Measurements from ENCODE around the gene MBD4.
"Not testable (repeated sequence)": the region's sequence is repeated elsewhere in the genome, so short reads cannot be mapped to it uniquely, and the experiment has no call there.

DNA sequence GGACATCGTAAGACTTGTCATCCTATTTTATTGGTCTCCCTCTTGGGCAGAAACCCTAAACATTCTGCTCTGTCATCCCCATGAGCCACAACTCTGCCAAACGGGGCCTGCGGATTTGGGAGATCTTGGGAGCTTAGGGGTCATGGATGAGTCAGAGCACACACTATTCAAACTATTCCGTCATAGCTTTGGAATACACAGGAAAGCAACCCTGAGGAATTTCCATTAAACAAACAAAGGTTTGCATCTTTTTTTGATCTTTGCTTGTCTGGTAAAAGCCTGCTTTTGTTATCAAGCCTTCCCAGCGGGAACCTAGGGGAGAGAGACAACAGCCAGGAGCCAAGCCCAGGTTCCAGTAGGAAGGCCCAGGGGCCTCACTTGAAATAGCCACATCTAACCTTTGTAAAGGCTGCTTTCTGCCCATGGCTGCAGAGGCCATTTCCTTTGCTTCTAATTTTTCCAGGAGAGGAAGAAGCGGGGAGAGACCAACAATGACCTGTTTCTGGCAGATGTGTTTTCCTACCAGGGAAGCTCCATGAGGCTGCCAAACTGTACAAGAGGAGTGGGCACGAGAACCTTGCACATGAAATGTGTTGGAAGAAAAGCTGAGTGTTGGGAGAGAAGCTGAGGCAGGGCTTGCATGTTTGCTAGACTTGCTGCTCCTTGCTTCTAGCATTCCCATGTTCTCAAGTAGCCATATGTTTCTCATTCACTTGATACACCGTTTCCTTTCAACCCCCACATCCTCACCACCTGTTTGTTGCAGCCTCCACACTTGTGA, 50.8 kb downstream of the MBD4 start:
- TF ChIP-seq, protein P1, sequence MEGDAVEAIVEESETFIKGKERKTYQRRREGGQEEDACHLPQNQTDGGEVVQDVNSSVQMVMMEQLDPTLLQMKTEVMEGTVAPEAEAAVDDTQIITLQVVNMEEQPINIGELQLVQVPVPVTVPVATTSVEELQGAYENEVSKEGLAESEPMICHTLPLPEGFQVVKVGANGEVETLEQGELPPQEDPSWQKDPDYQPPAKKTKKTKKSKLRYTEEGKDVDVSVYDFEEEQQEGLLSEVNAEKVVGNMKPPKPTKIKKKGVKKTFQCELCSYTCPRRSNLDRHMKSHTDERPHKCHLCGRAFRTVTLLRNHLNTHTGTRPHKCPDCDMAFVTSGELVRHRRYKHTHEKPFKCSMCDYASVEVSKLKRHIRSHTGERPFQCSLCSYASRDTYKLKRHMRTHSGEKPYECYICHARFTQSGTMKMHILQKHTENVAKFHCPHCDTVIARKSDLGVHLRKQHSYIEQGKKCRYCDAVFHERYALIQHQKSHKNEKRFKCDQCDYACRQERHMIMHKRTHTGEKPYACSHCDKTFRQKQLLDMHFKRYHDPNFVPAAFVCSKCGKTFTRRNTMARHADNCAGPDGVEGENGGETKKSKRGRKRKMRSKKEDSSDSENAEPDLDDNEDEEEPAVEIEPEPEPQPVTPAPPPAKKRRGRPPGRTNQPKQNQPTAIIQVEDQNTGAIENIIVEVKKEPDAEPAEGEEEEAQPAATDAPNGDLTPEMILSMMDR (optimal IDR thresholded peaks at IDR 0.05 in 1 of 3, IDR thresholded peaks at IDR 0.05 in 1 of 3, conservative IDR thresholded peaks at IDR 0.05 in 1 of 3; ENCODE audit: extremely low read depth in 1 of 3, insufficient read depth in 2 of 3, low read length in 3 of 3): not testable (repeated sequence)
- TF ChIP-seq EZH2 (IDR thresholded peaks at IDR 0.05; ENCODE audit: low read length): not testable (repeated sequence)
